Middle frontal gyrus (tissue), 1 donor: ENCODE data around the gene FKBP3.
A peak's percentile ranks its signal among the peaks of the same experiment; 100 is the strongest.
"Not testable (repeated sequence)": the region's sequence is repeated elsewhere in the genome, so short reads cannot be mapped to it uniquely, and the experiment has no call there.

Source experiments
- DNase-seq: peaks from one replicate; pipeline ENCODE4 v3.0.0-alpha.2; 2015; ENCODE audit warnings: low spot score; ENCODE audit errors: extremely low spot score

The FKBP3 gene

DNA sequence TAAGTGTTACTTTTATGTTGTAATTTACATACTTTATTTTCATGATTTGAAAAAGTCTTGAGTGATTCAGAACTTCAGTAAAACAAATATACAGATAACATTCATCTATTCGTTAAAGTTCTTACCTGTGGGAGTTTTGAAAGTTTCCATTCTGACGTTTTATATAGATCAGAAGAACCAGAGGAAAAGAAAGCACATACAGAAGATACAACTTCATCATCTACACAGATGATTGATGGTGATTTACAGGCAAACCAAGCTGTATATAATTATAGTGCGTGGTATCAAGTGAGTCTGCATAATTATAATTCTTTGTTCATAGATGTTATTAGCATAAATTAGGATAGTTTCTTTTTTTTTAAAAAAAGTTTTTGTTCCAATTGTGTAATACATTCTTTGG lies 20.0 kb downstream of the FKBP3 start:
- no peak for DNase-seq

DNA sequence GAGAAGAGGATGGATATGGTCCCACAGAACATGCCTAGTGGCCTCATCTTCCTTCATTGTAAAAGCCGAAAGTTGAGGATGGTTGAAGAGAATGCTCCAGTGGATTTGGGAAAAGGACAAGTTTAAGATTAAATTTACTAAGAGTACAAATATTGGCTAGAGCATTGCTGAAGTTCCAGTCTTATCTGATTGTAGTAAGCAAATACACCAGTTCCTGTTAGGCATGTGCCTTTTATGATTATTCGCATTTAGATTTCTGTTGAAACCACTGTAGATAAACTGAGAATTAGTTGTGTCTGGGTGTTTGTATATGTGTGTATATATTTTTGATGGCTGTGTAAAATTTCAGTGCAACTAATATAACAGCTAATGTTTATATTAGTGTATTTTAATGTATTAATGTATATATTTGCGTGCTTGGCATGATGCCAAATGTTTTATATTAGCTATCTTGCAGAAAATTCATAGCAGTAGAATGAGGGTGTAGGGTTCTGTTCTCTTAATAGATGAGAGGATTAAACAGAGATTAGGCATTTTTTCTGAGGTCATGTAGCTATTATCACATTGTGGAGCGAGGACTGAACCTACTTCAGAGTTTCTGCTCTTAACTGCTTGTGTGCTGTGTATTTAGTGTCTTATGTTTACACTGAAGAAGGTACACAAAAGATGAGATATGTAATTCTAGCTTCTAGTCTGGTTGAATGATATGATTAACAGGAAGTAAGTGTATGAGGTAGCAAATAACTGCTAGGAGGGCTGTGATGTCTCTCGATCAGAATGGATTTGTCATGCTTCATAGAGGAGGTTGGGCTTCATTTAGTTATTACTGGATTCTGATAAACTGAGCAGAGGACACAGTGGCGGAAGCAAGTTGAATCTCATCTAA lies 21.1 kb downstream of the FKBP3 start:
- no peak for DNase-seq

DNA sequence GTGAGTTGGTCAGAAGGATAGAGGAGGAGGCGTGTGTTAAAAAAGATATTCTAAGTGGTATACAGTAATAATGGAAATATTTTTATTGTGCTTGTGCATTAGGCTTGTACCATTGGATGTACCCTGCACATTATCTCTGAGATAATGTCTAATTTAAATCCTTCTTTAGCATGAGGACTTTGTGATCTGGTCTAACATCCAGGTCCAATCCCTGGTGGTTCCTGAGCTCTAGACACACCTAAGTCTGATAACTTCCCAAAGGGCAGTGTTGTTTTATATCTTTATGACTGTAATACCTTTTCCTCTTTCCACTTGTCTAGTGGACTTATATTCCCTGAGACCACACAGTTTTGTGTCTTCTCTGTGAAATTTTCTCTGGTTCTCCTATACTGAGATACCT lies 29.7 kb downstream of the FKBP3 start:
- DNase-seq, result no peak

DNA sequence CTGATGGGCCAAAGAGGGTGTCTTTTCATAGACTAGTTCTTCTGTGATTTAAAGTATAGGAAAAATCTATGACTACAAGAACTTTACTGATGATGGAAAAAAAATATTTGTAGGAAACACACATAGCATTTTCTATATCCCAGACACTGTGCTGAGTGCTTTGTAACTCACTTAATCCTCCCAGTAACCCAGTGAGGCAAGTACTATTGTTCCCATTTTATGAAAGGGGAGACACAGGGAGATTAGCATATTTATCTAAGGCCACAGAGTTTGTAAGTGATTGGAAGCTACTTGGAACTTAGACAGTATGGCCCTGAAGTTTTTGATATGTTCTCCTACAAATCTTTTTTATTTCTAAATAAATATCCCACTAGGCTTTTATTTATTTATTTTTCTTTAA lies 30.5 kb downstream of the FKBP3 start:
- no peak for DNase-seq

DNA sequence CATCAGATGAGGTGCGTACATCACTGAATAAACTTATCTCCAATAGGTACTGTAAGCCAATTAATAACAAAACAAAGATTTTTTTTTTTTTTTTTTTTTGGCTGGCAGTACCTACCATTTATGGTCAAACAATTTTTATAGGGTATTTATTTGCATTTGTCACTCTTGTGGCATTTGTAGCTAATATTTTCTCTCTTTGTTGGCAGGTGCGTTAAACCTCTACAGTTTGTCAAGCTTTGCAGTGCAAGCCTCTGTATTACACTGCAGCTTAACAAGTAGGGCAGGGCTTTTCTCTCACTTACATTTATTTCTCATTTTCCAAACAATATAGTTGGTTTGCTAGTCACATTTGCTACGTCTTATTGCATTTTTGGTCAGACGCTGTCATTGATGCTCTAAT lies 38.1 kb downstream of the FKBP3 start:
- DNase-seq, result no peak

DNA sequence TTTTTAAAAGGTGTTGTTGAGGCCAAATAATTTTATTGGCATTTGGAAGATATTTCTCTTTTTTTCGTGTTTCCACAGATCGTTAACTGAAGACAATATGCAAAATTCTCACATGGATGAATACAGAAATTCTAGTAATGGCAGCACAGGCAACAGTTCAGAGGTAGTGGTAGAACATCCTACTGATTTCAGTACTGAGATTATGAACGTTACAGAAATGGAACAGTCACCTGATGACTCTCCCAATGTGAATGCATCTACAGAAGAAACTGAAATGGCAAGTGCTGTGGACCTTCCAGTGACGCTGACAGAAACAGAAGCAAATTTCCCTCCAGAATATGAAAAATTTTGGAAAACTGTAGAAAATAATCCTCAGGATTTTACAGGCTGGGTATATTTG lies 39.1 kb downstream of the FKBP3 start:
- no peak for DNase-seq

DNA sequence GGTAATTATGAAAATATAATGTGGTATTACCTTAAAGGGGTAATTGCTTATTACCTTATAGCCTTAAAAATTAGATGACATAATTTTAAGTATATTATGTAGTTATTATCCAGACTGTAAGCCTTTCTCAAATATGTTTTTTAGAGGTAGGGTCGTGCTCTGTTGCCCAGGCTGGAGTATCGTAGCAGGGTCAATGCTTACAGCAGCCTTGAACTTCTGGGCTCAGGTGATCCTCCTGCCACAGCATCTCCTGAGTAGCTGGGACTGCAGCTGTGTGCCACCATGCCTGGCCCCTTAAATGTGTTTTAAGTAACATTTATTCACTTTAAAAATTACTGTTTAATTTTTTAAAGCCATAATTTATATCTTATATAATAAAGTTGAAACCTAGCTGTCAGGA lies 40.0 kb downstream of the FKBP3 start:
- no peak for DNase-seq

DNA sequence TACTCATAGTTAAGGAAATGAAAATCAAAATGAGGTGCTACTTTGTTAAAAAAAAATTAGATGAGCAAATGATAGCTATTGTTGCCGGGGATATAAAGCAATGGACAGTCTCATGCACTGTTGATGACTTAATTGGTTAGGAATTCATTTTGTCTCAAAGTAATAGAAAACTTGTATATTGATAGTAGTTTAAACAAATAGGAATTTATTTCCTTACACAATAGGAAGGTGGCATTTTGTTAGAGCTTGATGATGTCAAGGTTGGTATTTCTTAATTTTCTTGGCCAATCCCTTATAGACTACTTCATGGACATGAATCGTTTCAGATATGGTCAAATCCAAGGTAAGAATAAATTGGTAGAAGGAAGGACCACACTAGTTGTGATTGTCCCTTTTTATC lies 42.6 kb downstream of the FKBP3 start:
- DNase-seq, result no peak

DNA sequence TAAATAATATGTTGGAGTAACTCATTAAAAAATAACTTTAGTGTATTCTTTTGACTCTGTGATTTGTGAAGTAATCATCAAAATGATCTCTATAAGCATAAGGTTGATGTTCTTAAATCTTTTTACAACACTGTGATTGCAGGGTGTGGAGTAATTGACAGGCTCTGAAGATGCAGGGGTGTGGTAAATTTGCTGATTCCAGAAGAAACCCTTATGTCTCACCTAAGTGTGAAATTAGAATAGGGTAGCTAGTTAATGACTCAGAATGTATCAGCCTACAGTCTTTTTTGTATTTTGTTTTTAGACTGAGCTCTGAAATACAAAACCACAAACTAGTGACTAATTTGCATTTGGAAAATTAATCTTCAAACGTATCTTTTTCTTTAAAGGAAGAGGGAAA lies 44.5 kb downstream of the FKBP3 start:
- DNase-seq, result no peak

DNA sequence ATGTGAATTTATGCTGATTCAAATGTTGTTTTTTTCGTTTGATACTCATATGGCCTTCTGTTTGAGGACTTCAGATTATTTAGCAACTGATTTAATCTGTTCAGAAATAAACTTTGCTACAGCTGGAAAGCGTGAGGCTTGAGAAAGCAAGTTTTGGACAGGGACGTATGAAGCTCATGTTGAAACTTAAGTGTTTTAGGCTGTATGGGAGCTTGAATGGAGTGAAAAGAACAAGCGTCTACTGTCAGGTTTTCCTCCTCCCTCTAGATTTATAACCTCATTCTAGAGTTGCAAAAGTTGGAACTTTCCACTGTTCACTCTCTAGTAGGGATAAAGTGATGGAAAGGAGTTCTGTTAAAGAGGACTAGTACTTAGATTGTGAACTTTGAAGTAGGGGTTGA lies 49.3 kb downstream of the FKBP3 start:
- DNase-seq, result no peak

DNA sequence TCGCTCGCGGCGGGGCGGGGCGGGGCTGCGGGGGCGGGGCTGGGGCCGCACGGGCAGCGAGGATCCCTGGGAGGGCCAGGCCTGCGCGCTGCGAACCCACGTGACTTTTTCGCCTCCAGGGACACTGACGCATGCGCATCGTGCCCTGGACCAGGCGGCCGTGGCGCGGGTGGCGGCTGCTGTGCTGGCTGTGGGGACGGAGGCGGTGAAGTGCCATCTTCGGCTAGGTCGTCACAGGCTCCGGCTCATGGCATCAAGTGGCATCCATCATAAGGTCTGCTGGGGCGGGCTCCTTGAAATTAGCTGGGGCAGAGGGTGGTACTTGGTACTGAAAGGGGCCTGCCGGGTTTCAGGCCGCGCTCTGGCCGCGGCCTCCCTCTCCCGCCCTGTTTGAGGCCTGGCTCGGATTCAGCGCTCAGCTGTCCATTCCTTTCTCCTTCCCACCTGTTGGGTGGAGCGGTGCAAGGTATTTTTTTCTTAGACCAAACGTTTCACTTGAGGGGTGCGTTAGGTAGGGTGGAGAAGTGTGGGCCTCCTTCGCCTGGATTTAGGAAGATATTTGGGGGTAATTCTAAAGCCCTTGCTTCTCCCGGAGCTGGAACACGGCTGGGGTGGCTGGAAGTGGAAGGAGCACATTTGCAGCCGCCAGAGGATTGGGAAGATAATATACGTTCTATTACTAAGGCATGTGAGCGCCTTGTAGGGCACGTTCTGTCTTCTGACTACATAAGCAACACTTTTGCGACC lies 50.1 kb downstream of the FKBP3 start, which contains the start of gene PRPF39:
PRPF39 (plus strand) TSS at position 141 of the 747 bp plus-strand sequence. CDS start 11,124 bp downstream, outside the sequence.
- DNase-seq, result peak; percentile 88

DNA sequence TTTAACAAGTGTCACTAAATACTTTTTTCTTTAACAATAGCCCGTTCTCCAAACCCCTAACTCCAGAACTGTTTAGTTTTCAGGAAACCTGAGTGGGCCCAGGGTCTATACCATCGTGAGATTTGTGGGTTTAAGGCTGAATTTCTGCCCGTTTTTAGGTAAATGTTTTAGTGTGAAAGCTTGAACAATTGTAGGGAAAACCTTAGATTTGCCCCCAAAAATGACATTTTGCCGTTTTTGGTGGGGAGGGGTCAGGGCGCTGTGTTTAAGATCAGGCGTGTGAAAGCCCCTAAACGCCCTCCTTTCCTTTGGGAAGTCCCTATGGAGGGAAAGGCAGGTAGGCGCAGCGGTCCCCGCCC lies 50.7 kb downstream of the FKBP3 start:
- no peak for DNase-seq

DNA sequence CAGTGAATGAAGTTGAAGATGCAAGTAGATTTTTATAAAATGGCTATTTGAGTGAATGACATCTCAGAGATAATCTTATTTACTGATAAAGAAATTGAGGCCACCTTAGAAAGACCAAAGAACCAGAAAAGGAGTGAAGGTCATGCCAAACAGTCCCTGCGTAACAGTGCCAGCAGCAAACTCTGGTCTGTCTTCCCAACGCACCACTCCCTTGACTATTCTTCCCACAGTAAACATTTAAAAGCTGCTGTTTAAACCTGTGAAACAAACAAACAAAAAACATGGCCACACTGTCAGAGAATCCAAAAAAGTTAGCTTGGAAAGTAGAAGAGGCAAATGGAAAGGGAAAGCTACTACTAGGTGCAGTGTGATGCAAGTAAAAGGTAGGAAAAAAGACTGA lies 51.9 kb downstream of the FKBP3 start:
- DNase-seq, result no peak

DNA sequence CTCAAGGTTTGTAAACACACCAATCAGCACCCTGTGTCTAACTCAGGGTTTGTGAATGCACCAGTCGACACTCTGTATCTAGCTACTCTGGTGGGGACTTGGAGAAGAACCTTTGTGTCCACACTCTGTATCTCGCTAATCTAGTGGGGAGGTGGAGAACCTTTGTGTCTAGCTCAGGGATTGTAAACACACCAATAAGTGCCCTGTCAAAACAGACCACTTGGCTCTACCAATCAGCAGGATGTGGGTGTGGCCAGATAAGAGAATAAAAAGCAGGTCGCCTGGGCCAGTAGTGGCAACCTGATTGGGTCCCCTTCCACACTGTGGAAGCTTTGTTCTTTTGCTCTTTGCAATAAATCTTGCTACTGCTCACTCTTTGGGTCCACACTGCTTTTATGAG lies 53.2 kb downstream of the FKBP3 start:
- DNase-seq, result not testable (repeated sequence)

DNA sequence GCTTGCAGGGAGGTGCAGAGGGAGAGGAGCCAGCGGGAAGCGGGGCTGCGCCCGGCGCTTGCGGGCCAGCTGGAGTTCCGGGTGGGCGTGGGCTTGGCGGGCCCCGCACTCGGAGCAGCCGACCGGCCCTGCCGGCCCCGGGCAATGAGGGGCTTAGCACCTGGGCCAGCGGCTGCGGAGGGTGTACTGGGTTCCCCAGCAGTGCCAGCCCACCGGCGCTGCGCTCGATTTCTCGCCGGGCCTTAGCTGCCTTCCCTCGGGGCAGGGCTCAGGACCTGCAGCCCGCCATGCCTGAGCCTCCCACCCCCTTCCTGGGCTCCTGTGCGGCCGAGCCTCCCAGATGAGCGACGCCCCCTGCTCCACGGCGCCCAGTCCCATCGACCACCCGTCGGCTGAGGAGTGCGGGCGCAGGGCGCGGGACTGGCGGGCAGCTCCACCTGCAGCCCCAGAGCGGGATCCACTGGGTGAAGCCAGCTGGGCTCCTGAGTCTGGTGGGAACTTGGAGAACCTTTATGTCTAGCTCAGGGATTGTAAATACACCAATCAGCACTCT lies 53.8 kb downstream of the FKBP3 start:
- DNase-seq, result not testable (repeated sequence)

DNA sequence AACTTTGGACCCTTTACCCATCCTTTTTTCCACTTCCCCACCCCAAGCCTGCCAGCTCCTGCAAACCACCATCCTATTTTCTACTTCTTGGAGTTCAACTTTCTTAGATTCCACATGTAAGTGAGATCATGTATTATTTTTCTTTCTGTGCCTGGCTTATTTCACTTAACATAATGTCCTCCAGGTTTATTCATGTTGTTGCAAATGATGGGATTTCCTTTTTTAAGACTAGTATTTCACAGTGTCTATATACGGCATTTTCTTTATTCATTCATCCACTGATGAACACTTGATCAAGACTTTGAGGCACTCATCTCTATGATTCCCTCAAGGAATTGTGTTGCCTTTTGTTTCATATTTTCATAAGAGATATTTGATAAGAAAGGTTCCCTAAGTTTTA lies 56.0 kb downstream of the FKBP3 start:
- DNase-seq, result no peak

DNA sequence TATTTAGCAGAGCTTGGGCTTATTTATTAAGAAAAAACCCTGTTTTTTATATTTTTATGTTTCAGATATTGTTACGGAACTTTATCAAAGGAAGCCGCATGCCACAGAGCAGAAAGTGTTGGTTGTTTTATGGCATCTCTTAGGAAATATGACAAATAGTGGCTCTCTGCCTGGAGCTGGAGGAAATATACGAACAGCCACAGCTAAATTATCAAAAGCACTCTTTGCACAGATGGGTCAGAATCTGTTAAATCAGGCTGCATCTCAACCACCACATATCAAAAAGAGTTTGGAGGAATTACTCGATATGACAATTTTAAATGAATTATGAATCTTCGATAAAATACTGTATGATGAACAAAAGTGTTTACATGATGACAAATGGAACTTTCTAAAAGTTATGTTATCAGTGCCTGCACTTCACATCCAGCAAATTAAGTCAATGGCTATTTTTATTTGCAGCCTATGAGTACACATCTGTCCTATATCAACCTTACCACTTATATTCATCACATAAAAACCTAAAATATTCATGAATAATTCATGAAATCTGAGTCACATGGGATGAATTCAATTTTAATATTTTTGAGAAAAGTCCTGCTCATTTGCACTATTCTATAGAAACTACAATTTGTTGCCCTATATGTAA lies 60.9 kb downstream of the FKBP3 start:
- DNase-seq, result no peak

DNA sequence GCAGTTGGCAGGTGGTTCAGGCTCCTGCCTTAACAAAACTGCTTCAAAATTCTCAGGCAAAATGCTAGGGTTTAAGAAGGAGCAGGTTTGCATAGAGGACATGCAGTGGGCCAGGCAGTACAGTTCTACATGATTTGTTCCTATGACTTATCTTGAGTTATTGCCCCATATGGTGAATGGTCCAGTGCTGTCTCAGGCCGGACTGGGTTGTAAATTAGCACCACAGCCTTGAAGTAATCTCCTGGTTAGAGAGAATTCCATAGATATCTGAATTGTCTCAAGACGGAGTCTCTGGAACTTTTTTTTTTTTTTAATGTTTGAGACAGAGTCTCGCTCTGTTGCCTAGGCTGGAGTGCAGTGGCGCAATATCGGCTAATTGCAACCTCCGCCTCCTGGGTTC lies 62.2 kb downstream of the FKBP3 start:
- no peak for DNase-seq

DNA sequence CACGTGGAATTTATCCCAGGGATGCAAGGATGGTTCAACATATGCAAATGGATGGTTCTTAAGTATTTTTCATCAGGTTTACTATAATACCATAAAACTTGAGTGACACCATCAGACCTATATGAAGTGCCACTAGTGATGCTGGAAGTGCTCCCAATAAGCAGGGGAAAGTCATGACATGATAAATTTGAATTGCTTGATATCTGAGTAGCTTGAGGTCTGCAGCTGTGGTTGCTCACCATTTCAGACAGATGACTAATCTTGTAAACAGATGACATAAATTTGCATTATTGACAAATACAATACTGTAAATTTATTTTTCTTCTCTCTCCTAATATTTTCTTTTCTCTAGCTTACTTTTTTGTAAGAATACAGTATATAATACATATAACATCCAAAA lies 64.1 kb downstream of the FKBP3 start:
- no peak for DNase-seq

DNA sequence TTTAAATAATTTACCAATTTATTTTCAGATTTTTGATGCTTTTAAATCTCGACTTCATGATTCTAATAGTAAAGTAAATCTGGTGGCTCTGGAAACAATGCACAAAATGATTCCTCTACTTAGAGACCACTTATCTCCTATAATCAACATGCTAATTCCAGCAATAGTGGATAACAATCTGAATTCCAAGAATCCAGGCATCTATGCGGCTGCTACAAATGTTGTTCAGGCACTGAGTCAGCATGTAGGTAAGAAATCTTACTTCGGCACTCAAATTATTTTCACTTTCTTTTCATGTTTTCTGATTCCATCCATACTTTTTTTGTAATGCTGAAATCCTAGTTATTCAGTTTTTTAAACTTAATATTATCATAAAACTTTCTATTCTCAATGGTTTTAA lies 65.9 kb downstream of the FKBP3 start:
- DNase-seq, result no peak

DNA sequence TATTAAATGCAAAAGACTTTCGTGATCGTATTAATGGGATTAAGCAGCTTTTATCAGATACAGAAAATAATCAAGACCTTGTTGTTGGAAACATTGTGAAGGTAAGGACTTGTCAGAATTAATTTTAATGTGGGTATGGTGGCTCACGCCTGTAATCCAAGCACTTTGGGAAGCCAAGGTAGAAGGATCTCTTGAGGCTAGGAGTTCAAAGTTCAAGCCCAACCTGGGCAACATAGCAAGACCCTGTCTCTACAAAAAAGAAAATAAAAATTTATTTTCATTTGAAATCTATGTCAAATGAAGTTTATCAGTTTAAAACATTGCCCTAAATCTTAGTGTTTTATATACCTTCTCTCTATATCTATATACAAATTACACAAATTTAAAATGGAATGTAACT lies 67.6 kb downstream of the FKBP3 start:
- DNase-seq, result no peak

DNA sequence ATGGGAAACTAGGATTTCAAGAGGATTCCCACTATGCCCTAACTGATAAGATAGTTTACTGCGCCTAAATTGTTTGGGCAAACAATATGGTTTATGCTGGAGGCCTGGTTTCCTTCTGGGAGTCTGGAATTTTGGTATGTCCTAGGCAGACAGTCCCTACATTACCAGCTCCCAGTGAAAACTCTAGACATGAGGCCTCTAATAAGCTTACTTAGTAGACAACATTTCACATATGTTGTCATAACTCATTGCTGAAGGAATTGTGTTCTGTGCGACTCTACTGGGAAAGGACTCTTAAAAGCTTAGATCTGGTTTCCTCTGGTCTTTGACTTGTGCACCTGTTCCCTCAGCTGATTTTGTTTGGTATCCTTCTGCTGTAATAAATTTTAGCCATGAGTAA lies 68.3 kb downstream of the FKBP3 start:
- no peak for DNase-seq
